Fibroblast of villous mesenchyme (primary cell): ENCODE measurements around the gene PROS1. TPM values are rescaled to one million over a fixed set of nuclear protein-coding genes. Genes with fewer than 3 reads are reported as not detected.
"Not testable (repeated sequence)": the region's sequence is repeated elsewhere in the genome, so short reads cannot be mapped to it uniquely, and the experiment has no call there.

Experiments
- DNase-seq: peaks from one replicate; pipeline ENCODE4 v3.0.0-alpha.2; 2010; ENCODE audit warnings: low read depth
- H3K4me3 ChIP-seq: 2 replicates; pipeline ENCODE4 v1.5.1; 2011; ENCODE audit warnings: low read depth, mild to moderate bottlenecking, low read length
- small RNA-seq: library from RNA; depleted of rRNA; stranded (forward); fragments of <200 nt; gene quantifications from one replicate; pipeline ENCODE3, GENCODE V24; 2012
- total RNA-seq: library from RNA; depleted of rRNA; stranded (reverse); fragments of >200 nt; gene quantifications from 2 replicates; pipeline ENCODE4 v1.2.3, GENCODE V29; 2012
- TF ChIP-seq, protein P1 (sequence below): IDR thresholded peaks from 2 replicates; pipeline ENCODE4 v1.5.1; 2012; ENCODE audit warnings: low read depth, mild to moderate bottlenecking, low read length; ENCODE audit not compliant: insufficient read depth

PROS1 gene
- total RNA-seq, 1 donor = 12.1 TPM

DNA sequence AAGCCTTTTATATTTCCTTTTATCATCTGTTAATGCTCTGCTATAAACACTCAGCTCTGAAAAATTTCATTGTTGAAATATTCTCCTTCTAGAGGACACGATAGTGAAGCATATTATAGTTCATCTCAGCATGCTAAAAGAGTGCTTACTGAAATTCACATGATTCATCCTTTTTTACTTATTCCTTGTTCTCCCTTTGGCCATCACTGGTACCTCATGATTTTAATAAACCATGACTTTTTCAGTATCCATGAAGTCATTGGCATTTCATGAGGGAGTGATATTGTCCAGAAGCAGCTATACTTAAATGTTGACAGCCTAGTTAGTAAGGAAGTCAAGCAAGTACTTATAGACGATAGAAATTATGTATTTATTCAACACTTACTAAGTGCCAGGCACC, 112.7 kb downstream of the PROS1 start:
- no peak for DNase-seq
- TF ChIP-seq, protein P1, sequence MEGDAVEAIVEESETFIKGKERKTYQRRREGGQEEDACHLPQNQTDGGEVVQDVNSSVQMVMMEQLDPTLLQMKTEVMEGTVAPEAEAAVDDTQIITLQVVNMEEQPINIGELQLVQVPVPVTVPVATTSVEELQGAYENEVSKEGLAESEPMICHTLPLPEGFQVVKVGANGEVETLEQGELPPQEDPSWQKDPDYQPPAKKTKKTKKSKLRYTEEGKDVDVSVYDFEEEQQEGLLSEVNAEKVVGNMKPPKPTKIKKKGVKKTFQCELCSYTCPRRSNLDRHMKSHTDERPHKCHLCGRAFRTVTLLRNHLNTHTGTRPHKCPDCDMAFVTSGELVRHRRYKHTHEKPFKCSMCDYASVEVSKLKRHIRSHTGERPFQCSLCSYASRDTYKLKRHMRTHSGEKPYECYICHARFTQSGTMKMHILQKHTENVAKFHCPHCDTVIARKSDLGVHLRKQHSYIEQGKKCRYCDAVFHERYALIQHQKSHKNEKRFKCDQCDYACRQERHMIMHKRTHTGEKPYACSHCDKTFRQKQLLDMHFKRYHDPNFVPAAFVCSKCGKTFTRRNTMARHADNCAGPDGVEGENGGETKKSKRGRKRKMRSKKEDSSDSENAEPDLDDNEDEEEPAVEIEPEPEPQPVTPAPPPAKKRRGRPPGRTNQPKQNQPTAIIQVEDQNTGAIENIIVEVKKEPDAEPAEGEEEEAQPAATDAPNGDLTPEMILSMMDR = no peak
- no peak overlapping the region for H3K4me3 ChIP-seq

DNA sequence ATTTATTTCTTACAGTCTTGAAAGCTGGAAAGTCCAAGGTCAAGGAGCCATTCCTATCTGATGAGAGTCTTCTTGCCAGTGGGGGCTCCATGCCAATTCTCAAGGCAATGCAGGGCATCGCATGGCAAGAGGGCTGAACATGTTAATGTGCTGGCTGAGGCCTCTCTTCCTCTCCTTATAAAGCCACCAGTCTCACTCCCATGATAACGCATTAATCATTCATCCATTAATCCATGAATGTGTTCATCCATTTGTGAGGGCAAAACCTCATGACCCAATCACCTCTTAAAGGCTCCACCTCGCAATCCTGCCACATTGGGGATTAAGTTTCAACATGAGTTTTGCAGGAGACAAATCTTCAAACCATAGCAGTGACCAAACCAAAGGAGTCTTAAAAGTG, 118.3 kb downstream of the PROS1 start:
- no peak for DNase-seq
- no peak overlapping the region for H3K4me3 ChIP-seq
- TF ChIP-seq, protein P1 = no peak

DNA sequence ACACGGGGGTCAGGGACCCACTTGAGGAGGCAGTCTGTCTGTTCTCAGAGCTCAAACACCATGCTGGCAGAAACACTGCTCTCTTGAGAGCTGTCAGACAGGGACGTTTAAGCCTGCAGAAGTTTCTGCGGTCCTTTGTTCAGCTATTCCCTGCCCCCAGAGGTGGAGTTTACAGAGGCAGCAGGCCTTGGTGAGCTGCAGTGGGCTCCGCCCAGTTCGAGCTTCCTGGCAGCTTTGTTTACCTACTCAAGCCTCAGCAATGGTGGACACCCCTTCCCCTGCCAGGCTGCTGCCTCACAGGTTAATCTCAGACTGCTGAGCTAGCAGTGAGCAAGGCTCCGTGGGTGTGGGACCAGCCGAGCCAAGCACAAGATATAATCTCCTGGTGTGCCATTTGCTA, 121.5 kb downstream of the PROS1 start:
- H3K4me3 ChIP-seq, DNase-seq: not testable (repeated sequence)

DNA sequence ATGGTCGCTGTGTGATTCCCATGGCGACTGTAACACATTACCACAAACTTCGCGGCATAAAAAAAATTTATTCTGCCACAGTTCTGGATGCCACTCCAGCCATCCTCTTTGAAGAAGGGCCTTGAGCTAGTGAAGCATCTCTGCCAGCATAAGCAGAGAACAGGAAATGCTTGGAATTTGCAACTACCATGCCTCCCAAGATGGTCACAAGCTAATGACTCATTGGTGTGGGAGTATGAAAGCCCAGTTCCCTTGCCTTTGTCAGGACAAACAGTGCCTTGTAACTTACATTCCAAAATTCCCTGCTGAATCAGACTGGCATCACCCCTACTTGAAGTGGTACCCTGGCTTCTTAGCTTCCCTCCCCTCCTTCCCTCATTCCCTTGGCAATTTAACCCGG, 129.7 kb downstream of the PROS1 start:
- DNase-seq = peak; percentile 64
- no peak overlapping the region for H3K4me3 ChIP-seq
- TF ChIP-seq, protein P1 = no peak

DNA sequence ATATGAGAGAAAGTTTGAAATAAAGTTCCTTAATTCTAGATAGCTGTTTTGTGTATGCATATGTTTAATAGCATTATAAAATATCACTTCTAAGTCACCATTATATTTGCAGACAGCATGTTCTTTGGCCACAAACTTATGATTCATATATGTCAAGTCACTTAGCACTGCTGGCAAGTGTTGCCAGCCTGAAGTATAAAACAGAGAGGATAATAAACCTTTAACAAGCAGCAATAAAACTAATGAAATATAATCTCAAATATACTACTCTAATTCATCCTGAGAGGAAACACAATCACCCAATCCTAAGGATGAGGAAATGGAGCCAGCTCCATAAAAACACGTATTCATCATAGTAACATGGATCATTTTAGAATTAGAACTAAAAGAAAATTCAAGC, 134.5 kb downstream of the PROS1 start:
- DNase-seq, H3K4me3 ChIP-seq: not testable (repeated sequence)

Small RNA genes lying within 50 kb of the gene (small RNA-seq; reads per million reads assigned to genes)
- not detected for gene RF00019
- gene RNU6-488P = not detected
- gene RNU6-511P = not detected

Other genes starting within 250 kb of the PROS1 start
- gene ARL13B, start 6.3 kb upstream of the PROS1 start, total RNA-seq = 14.7 and 15.5 TPM in 2 replicates
- gene STX19, start 54.7 kb upstream of the PROS1 start, total RNA-seq = not detected in 2 replicates
- gene DHFR2, start 89.0 kb upstream of the PROS1 start, total RNA-seq = 3.2 and 4.7 TPM in 2 replicates
- gene NSUN3, start 89.2 kb upstream of the PROS1 start, total RNA-seq = 13.4 and 15.5 TPM in 2 replicates